GM12878 (cell line): Measurements from ENCODE around the gene FCGR1A. TPM values are rescaled to one million over a fixed set of nuclear protein-coding genes. Genes with fewer than 3 reads are reported as not detected.
"Not testable (repeated sequence)": the region's sequence is repeated elsewhere in the genome, so short reads cannot be mapped to it uniquely, and the experiment has no call there.

Experiments
- ATAC-seq: fragments of 200-7000 bp; cut with Tn5 transposase; 3 replicates; pipeline ENCODE4 v1.9.1; 2020; ENCODE audit warnings: mild to moderate bottlenecking, moderate library complexity
- BruUV-seq: library from RNA; stranded (reverse); fragments of 400-500 nt; replicated peaks from 2 replicates; lab custom pipeline; 2021; lab: Mats Ljungman, UMichigan
- CTCF ChIA-PET: fragments of 300-600 bp; sonication (Branson Sonifier 250); formaldehyde crosslinking; extraction: SDS; loops from one replicate; lab custom pipeline; 2021; ENCODE audit warnings: inconsistent platforms; lab: Yijun Ruan, JAX
- POLR2A ChIA-PET: fragments of 350-600 bp; formaldehyde crosslinking; extraction: SDS; loops from one replicate; lab custom pipeline; 2021; ENCODE audit warnings: inconsistent platforms; lab: Charles Lee
- RAD21 ChIA-PET: fragments of 300-600 bp; sonication (Branson Sonifier 250); formaldehyde crosslinking; loops from one replicate; lab custom pipeline; 2023; ENCODE audit warnings: antibody characterized with exemption; ENCODE audit not compliant: unreplicated experiment; lab: Charles Lee
- SMC1A ChIA-PET: fragments of 300-600 bp; sonication (Branson Sonifier 250); formaldehyde crosslinking; loops from one replicate; lab custom pipeline; 2023; ENCODE audit not compliant: unreplicated experiment, uncharacterized antibody; lab: Charles Lee
- DNase-seq: peaks from one replicate; pipeline ENCODE4 v3.0.0-alpha.2; 2011; ENCODE audit warnings: low read depth, low spot score
- FAIRE-seq: peaks from 3 replicates; lab custom pipeline; 2011; peaks lifted over from hg19 to GRCh38; lab: Jason Lieb, UNC
- H2AFZ ChIP-seq: 2 replicates; pipeline ENCODE4 v1.6.0; 2011; ENCODE audit warnings: low read depth, low read length, control low read depth; ENCODE audit not compliant: control insufficient read depth
- H3K27ac ChIP-seq: 2 replicates; pipeline ENCODE4 v1.5.1; 2011; ENCODE audit warnings: control low read depth; ENCODE audit not compliant: control insufficient read depth, insufficient read depth
- H3K27me3 ChIP-seq, 2 experiments: replicated peaks in 1 of 2; 2 replicates each; pipeline versions ENCODE4 v1.6.0 to v1.6.1; 2011; ENCODE audit warnings: low read length in 1 of 2; ENCODE audit not compliant: control insufficient read depth in 2 of 2, insufficient read depth in 2 of 2
- H3K36me3 ChIP-seq, 2 experiments: 2 replicates each; pipeline ENCODE4 v1.5.1; 2011; ENCODE audit warnings: low read length in 1 of 2; ENCODE audit not compliant: control insufficient read depth in 2 of 2, insufficient read depth in 2 of 2
- H3K4me1 ChIP-seq: 2 replicates; pipeline ENCODE4 v1.6.1; 2011; ENCODE audit warnings: mild to moderate bottlenecking, low read length, moderate library complexity, mixed read lengths; ENCODE audit not compliant: control insufficient read depth, insufficient read depth
- H3K4me2 ChIP-seq: 2 replicates; pipeline ENCODE4 v1.6.0; 2011; ENCODE audit warnings: control low read depth; ENCODE audit not compliant: control insufficient read depth, insufficient read depth
- H3K4me3 ChIP-seq: fragments of 200-600 bp; sonication (generic); 2 replicates; pipeline ENCODE4 v1.5.1; 2016
- H3K79me2 ChIP-seq: 2 replicates; pipeline ENCODE4 v1.6.0; 2011; ENCODE audit warnings: low read length; ENCODE audit not compliant: control insufficient read depth, insufficient read depth
- H3K9ac ChIP-seq: 2 replicates; pipeline ENCODE4 v1.8.0; 2011; ENCODE audit warnings: low read length, control low read depth, mixed read lengths; ENCODE audit not compliant: control insufficient read depth, insufficient read depth
- H3K9me3 ChIP-seq: replicated peaks from 3 replicates; pipeline ENCODE4 v1.5.1; 2011; ENCODE audit warnings: mild to moderate bottlenecking, low read length; ENCODE audit not compliant: control insufficient read depth, insufficient read depth
- H4K20me1 ChIP-seq: 2 replicates; pipeline ENCODE4 v1.6.0; 2011; ENCODE audit not compliant: control insufficient read depth, insufficient read depth
- SMAD1 ChIP-seq: fragments of 450-650 bp; IDR thresholded peaks from 2 replicates; pipeline ENCODE4 v1.6.1; 2018; ENCODE audit warnings: mild to moderate bottlenecking, low read depth; ENCODE audit not compliant: partially characterized antibody
- WGBS: methylation state at CpG from one replicate; pipeline ENCODE4 v1.1.6; 2016; ENCODE audit warnings: low lambda C conversion rate; ENCODE audit not compliant: insufficient replicate concordance, insufficient coverage; ENCODE audit errors: missing lambda C conversion rate; 5-methylcytosine and 5-hydroxymethylcytosine counted together
- in situ Hi-C: fragments of 300-500 bp; cut with MboI; formaldehyde crosslinking; loops from 9 replicates; pipeline ENCODE4 v1.14.3; 2018; ENCODE audit warnings: mixed read lengths
- intact Hi-C: fragments of 100-400 bp; cut with micrococcal nuclease; formaldehyde crosslinking; loops from one replicate; pipeline ENCODE4 v1.14.2; 2022; ENCODE audit not compliant: unreplicated experiment
- polyA plus RNA-seq, 11 experiments: library from polyadenylated mRNA; depleted of rRNA in 4 of 11; unstranded in 6 of 11; stranded (reverse) in 5 of 11; fragments of >200 nt; fragmentation: Nextera tagmentation in 4 of 11; fragmentation: Illumina TruSeq in 1 of 11; extraction: Ambion mirVana in 4 of 11; extraction: Trizol in 1 of 11; gene quantifications; 1 replicate in 1 of 11; 2 replicates in 10 of 11; pipeline versions ENCODE4 v1.2.1 to v1.2.3, GENCODE V29; 2011 to 2016; ENCODE audit warnings: inconsistent platforms in 2 of 11, missing spikeins in 2 of 11, low read depth in 1 of 11
- total RNA-seq, 4 experiments: library from RNA; depleted of rRNA in 3 of 4; stranded (reverse); fragments of >200 nt in 3 of 4; fragmentation: Illumina TruSeq in 1 of 4; extraction: Trizol in 1 of 4; gene quantifications; 2 replicates each; pipeline versions ENCODE4 v1.2.1 to v1.2.3, GENCODE V29; 2013 to 2021

Gene FCGR1A
- total and polyA plus RNA-seq, 10 of the 15 experiments (the other 5 are each of a cell fraction or from before 2014, with no cell fraction given): not detected

GRCh38 chr1:149812893-149813801, 30.7 kb downstream of the FCGR1A start (continued):
- peak; percentile 73 for TF ChIP-seq SMAD1

- SMC1A ChIA-PET, intact Hi-C loops, H3K4me3 ChIP-seq, DNase-seq, H3K4me1 ChIP-seq, RAD21 ChIA-PET, FAIRE-seq, H3K27me3 ChIP-seq, H3K4me2 ChIP-seq, ATAC-seq, POLR2A ChIA-PET, H3K9ac ChIP-seq, H4K20me1 ChIP-seq, H3K79me2 ChIP-seq, H3K9me3 ChIP-seq, H2AFZ ChIP-seq, CTCF ChIA-PET, H3K36me3 ChIP-seq, in situ Hi-C loops, H3K27ac ChIP-seq, BruUV-seq: not testable (repeated sequence)
- WGBS: no CpG with 5 or more reads among the region's 5 CpGs
Measured at GRCh38 chr1:149820387-149820786, 37.9 kb downstream of the FCGR1A start.

- H3K9me3 ChIP-seq, intact Hi-C loops, CTCF ChIA-PET, DNase-seq, H3K4me3 ChIP-seq, H2AFZ ChIP-seq, in situ Hi-C loops, ATAC-seq, SMC1A ChIA-PET, H3K27me3 ChIP-seq, BruUV-seq, H3K36me3 ChIP-seq, FAIRE-seq, H4K20me1 ChIP-seq, H3K27ac ChIP-seq, H3K9ac ChIP-seq, H3K79me2 ChIP-seq, POLR2A ChIA-PET, H3K4me2 ChIP-seq, H3K4me1 ChIP-seq, RAD21 ChIA-PET: not testable (repeated sequence)
- WGBS: no CpG with 5 or more reads among the region's 2 CpGs
Measured at GRCh38 chr1:149826555-149826954, 44.1 kb downstream of the FCGR1A start.

- H3K79me2 ChIP-seq, H3K27me3 ChIP-seq, H3K4me1 ChIP-seq, DNase-seq, POLR2A ChIA-PET, H3K4me3 ChIP-seq, H3K4me2 ChIP-seq, H3K9ac ChIP-seq, H3K9me3 ChIP-seq, H4K20me1 ChIP-seq, SMC1A ChIA-PET, CTCF ChIA-PET, RAD21 ChIA-PET, H3K36me3 ChIP-seq, H3K27ac ChIP-seq, intact Hi-C loops, FAIRE-seq, in situ Hi-C loops, H2AFZ ChIP-seq: not testable (repeated sequence)
- BruUV-seq: TSS peak; percentile 95
- WGBS: no CpG with 5 or more reads among the region's 32 CpGs
- peak; percentile 13 for ATAC-seq
Measured at GRCh38 chr1:149831764-149832315, 49.3 kb downstream of the FCGR1A start.
